NT2/D1 (cell line): ENCODE data around the gene TOX2.

Experiments used
- YY1 ChIP-seq: IDR thresholded peaks from 2 replicates; pipeline ENCODE4 v1.6.1; 2011; ENCODE audit not compliant: insufficient read length, insufficient read depth
- ZNF274 ChIP-seq: IDR thresholded peaks from 2 replicates; pipeline ENCODE4 v1.6.1; 2011; ENCODE audit warnings: mild to moderate bottlenecking, low read depth, low read length

DNA sequence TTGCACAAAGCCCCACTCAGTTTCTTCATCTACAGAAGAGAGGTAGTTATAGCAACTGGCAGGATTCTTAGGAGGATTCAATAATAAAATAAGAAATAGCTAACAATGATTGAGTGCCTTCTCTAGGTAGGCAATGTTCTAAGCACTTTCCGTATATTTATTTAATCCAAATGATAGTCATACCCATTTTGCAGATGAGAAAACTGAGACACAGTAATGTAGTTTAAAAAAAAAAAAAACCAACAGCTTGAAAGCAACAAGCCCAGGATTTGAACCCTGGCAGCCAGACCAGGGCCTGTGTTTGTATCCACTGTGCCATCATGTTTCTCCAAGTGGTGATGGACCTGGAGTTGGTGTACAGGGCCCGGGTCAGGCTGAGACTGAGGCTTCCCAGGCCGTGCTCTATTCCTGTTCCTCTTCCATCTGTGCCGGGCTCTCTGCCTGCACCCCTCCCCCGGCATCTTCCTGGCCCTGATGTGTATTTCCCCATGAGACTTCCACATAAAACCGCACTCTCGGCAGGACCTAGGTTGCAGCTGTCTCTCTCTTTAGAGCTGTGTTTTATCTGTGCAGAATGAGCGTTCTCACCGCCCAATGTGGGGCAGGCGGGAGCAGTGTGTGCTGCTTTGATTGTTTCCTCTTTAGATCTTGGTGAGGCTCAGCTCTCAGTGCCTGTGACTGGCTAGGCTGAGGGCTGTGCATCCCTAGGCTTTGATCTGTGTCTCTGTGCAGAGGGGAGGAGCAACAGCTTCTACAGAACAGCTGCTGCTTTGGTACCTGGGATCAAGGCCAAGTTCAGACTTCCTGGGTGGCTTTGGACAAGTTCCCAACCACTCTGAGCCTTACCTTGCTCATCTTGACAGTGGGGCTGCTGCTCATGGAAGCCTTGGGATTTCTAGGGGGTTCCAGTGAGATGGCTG lies 49.5 kb downstream of the TOX2 start:
- TF ChIP-seq YY1 = no peak
- no peak for TF ChIP-seq ZNF274
